ENCODE measurements around the gene ADGRE1. TPM values are rescaled to one million over a fixed set of nuclear protein-coding genes. Genes with fewer than 3 reads are reported as not detected.

ADGRE1 gene
- total and polyA plus RNA-seq, 2 of the 4 experiments (the other 2 are of a cell fraction), result not detected

- ATAC-seq (ENCODE audit: low read depth) (no peak), DNase-seq (no peak)
- no peak overlapping the region for H2BK15ac ChIP-seq (ENCODE audit: low read depth, low read length)
- H3K4me1 ChIP-seq (ENCODE audit: control insufficient read depth, insufficient read depth, low read length), result no peaks in the 10 kb centered on the region
- H3K23ac ChIP-seq (ENCODE audit: low read depth, low read length), result no peak overlapping the region
- H2AK5ac ChIP-seq (ENCODE audit: low read depth, low read length), result no peak overlapping the region
- H3K9me1 ChIP-seq (ENCODE audit: insufficient read depth, low read length), result no peaks in the 10 kb centered on the region
- ChIA-PET CTCF (no interaction called here), POLR2A (ENCODE audit: unreplicated experiment) (no interaction called here)
- H3K9me3 ChIP-seq (ENCODE audit: control insufficient read depth, insufficient read depth, low read length), result no peaks in the 10 kb centered on the region
- dilution Hi-C loops (cut with HindIII; ENCODE audit: low sequenced_read_pairs, unreplicated experiment) (no loop called here), intact Hi-C loops (cut with micrococcal nuclease) (no loop called here), in situ Hi-C loops (cut with MboI; ENCODE audit: low sequenced_read_pairs) (loop anchor here (10.0 to 25.0 kb wide), 2 partner anchors 131 to 729 kb away; partner anchors contain the start of genes ACSBG2, GPR108 and TRIP10)
- no peak overlapping the region for H2BK20ac ChIP-seq (ENCODE audit: low read depth, low read length)
- WGBS, 2 experiments (ENCODE audit: extremely low coverage in 2 of 2, insufficient read length in 1 of 2), result 60% methylated on average over 1 of the region's 10 CpGs; no CpG with 5 or more reads in 1 of the 2 experiments
- H2BK5ac ChIP-seq (ENCODE audit: low read depth, low read length, poor library complexity, severe bottlenecking), result no peak overlapping the region
- H4K8ac ChIP-seq (ENCODE audit: low read depth in 2 of 2, low read length in 2 of 2), result no peak overlapping the region
- no peak overlapping the region for H2AK9ac ChIP-seq (replicated peaks; ENCODE audit: low read depth, low read length, poor library complexity)
- H2BK120ac ChIP-seq (ENCODE audit: low read depth, low read length), result no peak overlapping the region
- H2AFZ ChIP-seq (replicated peaks; ENCODE audit: low read length, poor library complexity), result no peak overlapping the region
- H4K20me1 ChIP-seq (ENCODE audit: insufficient read depth, low read length), result no peaks in the 10 kb centered on the region
- H4K91ac ChIP-seq (ENCODE audit: insufficient read depth, low read depth, low read length), result no peak overlapping the region
- no peaks in the 10 kb centered on the region for H3K27me3 ChIP-seq (ENCODE audit: control insufficient read depth, insufficient read depth, low read length)
- no peak overlapping the region for H4K5ac ChIP-seq (ENCODE audit: low read depth, low read length)
- H3K4ac ChIP-seq (ENCODE audit: low read depth, low read length), result no peak overlapping the region
- H3K56ac ChIP-seq (ENCODE audit: extremely low read depth, insufficient read depth, low read length), result no peak overlapping the region
- no peak overlapping the region for H3K27ac ChIP-seq (ENCODE audit: insufficient read depth, low read length)
- H3K36me3 ChIP-seq (ENCODE audit: control insufficient read depth, insufficient read depth, low read length), result no peaks in the 10 kb centered on the region
- no peak overlapping the region for H3K14ac ChIP-seq (replicated peaks; ENCODE audit: low read depth, low read length)
- H3K9ac ChIP-seq (ENCODE audit: low read depth, low read length), result no peak overlapping the region
- BruUV-seq (replicated peaks), result no TSS peak
- H3K79me1 ChIP-seq (ENCODE audit: low read depth in 1 of 2, low read length in 2 of 2), result no peaks in the 10 kb centered on the region
- no peak overlapping the region for H3K4me3 ChIP-seq (ENCODE audit: insufficient read depth, low read depth, low read length)
- TF ChIP-seq RCOR1 (IDR thresholded peaks at IDR 0.05; ENCODE audit: insufficient replicate concordance, low read length), result no peak
- no peak for TF ChIP-seq USF2 (IDR thresholded peaks at IDR 0.05; ENCODE audit: low read depth, low read length)
- TF ChIP-seq MAFK (IDR thresholded peaks at IDR 0.05; ENCODE audit: low read depth, low read length), result no peak
- TF ChIP-seq SMC3 (IDR thresholded peaks at IDR 0.05; ENCODE audit: low read depth, low read length), result no peak
- no peak for TF ChIP-seq BHLHE40 (IDR thresholded peaks at IDR 0.05; ENCODE audit: low read depth, low read length)
- no peak for TF ChIP-seq MAZ (IDR thresholded peaks at IDR 0.05; ENCODE audit: borderline replicate concordance, low read depth, low read length)
- TF ChIP-seq POLR2A (IDR thresholded peaks at IDR 0.05; ENCODE audit: low read depth, low read length), result no peak
- no peak for TF ChIP-seq CTCF (conservative IDR thresholded peaks at IDR 0.05; ENCODE audit: low read depth, low read length)
- TF ChIP-seq FOS (IDR thresholded peaks at IDR 0.05; ENCODE audit: low read depth, low read length), result no peak
- TF ChIP-seq CEBPB (IDR thresholded peaks at IDR 0.05; ENCODE audit: low read depth, low read length), result no peak
- TF ChIP-seq MXI1 (IDR thresholded peaks at IDR 0.05; ENCODE audit: borderline replicate concordance, low read depth, low read length), result no peak
- TF ChIP-seq ELK1 (IDR thresholded peaks at IDR 0.05; ENCODE audit: borderline replicate concordance, low read depth, low read length), result no peak
- H3K18ac ChIP-seq (ENCODE audit: low read depth, low read length), result no peak overlapping the region
- no peak overlapping the region for H3K4me2 ChIP-seq (ENCODE audit: low read depth, low read length)
Measured at GRCh38 chr19:6865849-6866248, 21.5 kb upstream of the ADGRE1 start.
